ENCODE results near the gene ITGA3.

- TF ChIP-seq CTCF (IDR thresholded peaks at IDR 0.05), result no peak
- no peak for TF ChIP-seq POLR2A (IDR thresholded peaks at IDR 0.05)
Observed at GRCh38 chr17:50074227-50074626, 18.3 kb downstream of the ITGA3 start.

Measured in thyroid gland (tissue), 4 donors.